Measurements from ENCODE around the gene PBRM1. TPM values are rescaled to one million over a fixed set of nuclear protein-coding genes. Genes with fewer than 3 reads are reported as not detected.

PBRM1 gene
- total and polyA plus RNA-seq, 2 of the 8 experiments (the other 6 are each of a cell fraction or from before 2014, with no cell fraction given) = 19.3 to 65.8 TPM

GRCh38 chr3:52714335-52715302, 28.9 kb upstream of the PBRM1 start (continued):
- peak; percentile 43 for TF ChIP-seq KDM4A (IDR thresholded peaks at IDR 0.05; ENCODE audit: low read depth, low read length, severe bottlenecking)
- TF ChIP-seq TEAD4 (IDR thresholded peaks at IDR 0.05; ENCODE audit: low read depth, low read length) = no peak
- TF ChIP-seq NANOG (IDR thresholded peaks at IDR 0.05; ENCODE audit: insufficient read depth, low read depth, low read length, poor library complexity, severe bottlenecking) = no peak
- no peak for TF ChIP-seq HDAC6 (IDR thresholded peaks at IDR 0.05; ENCODE audit: low read depth, low read length)
- TF ChIP-seq SP1 (IDR thresholded peaks at IDR 0.05; ENCODE audit: low read depth, low read length) = peak; percentile 44; the same call in 1 of the 2 replicates
- no peak for TF ChIP-seq EZH2 (IDR thresholded peaks at IDR 0.05; ENCODE audit: low read depth, low read length, severe bottlenecking)
- TF ChIP-seq HDAC2 (IDR thresholded peaks at IDR 0.05; ENCODE audit: borderline replicate concordance in 1 of 2, low read depth in 2 of 2, low read length in 2 of 2) = no peak; a peak in 1 of 4 replicates
- TF ChIP-seq FOSL1 (IDR thresholded peaks at IDR 0.05; ENCODE audit: insufficient read depth, low read depth, low read length) = no peak
- no peak for TF ChIP-seq NRF1 (IDR thresholded peaks at IDR 0.05; ENCODE audit: low read depth, low read length)
- peak; percentile 74; the same call in 1 of the 2 replicates for TF ChIP-seq TBP (IDR thresholded peaks at IDR 0.05; ENCODE audit: low read depth, low read length)
- TF ChIP-seq BRCA1 (IDR thresholded peaks at IDR 0.05; ENCODE audit: low read depth, low read length) = no peak
- no peak for TF ChIP-seq CHD1 (IDR thresholded peaks at IDR 0.05; ENCODE audit: low read depth, low read length)
- TF ChIP-seq MAX (IDR thresholded peaks at IDR 0.05) = peak; percentile 69
- TF ChIP-seq CTCF (IDR thresholded peaks at IDR 0.05; ENCODE audit: control extremely low read depth in 1 of 3, insufficient read depth in 1 of 3, low read depth in 1 of 3, low read length in 3 of 3) = peak in 1 of 3 experiments; percentile 25; a peak in 1 of 4 replicates
- no peak for TF ChIP-seq KDM1A (IDR thresholded peaks at IDR 0.05; ENCODE audit: borderline replicate concordance, low read length)
- TF ChIP-seq ASH2L (IDR thresholded peaks at IDR 0.05; ENCODE audit: low read length) = peak; percentile 38
- no peak for TF ChIP-seq RNF2 (IDR thresholded peaks at IDR 0.05; ENCODE audit: borderline replicate concordance, low read depth, low read length, missing control alignments, poor library complexity, severe bottlenecking)
- TF ChIP-seq SRF (IDR thresholded peaks at IDR 0.05; ENCODE audit: low read depth, low read length) = no peak
- TF ChIP-seq SIX5 (IDR thresholded peaks at IDR 0.05; ENCODE audit: low read depth, low read length) = no peak
- no peak for TF ChIP-seq MAFK (IDR thresholded peaks at IDR 0.05; ENCODE audit: low read depth, low read length)

All from H1 (cell line).